Liver (tissue), 9 donors: ENCODE results near the gene FARP1. TPM values are rescaled to one million over a fixed set of nuclear protein-coding genes. Genes with fewer than 3 reads are reported as not detected.

ENCODE experiments used
- DNase-seq: peaks from one replicate; pipeline ENCODE4 v3.0.0-alpha.2; 2017; ENCODE audit warnings: low spot score
- H3K27ac ChIP-seq, 2 donors: one replicate each; pipeline ENCODE4 v1.7.0; 2013; ENCODE audit warnings: inconsistent platforms in 2 of 2, low read length in 2 of 2, control low read depth in 1 of 2, low read depth in 1 of 2, mild to moderate bottlenecking in 1 of 2
- H3K27me3 ChIP-seq, 4 donors: one replicate each; pipeline versions ENCODE4 v1.6.1 to v1.7.0; 2013; ENCODE audit warnings: low read length in 3 of 4, inconsistent platforms in 1 of 4, mild to moderate bottlenecking in 1 of 4, moderate library complexity in 1 of 4; ENCODE audit not compliant: control insufficient read depth in 4 of 4, insufficient read depth in 4 of 4
- H3K36me3 ChIP-seq, 4 donors: one replicate each; pipeline versions ENCODE4 v1.6.1 to v1.7.0; 2013; ENCODE audit warnings: low read length in 3 of 4, mild to moderate bottlenecking in 3 of 4, low read depth in 1 of 4, moderate library complexity in 1 of 4; ENCODE audit not compliant: control insufficient read depth in 4 of 4, insufficient read depth in 3 of 4
- H3K4me1 ChIP-seq, 4 donors: one replicate each; pipeline versions ENCODE4 v1.6.1 to v1.7.0; 2013; ENCODE audit warnings: low read length in 3 of 4, mild to moderate bottlenecking in 3 of 4, moderate library complexity in 1 of 4; ENCODE audit not compliant: control insufficient read depth in 4 of 4, insufficient read depth in 4 of 4
- H3K4me3 ChIP-seq, 3 donors: one replicate each; pipeline versions ENCODE4 v1.6.1 to v1.7.0; 2013; ENCODE audit warnings: low read length in 3 of 3, control low read depth in 1 of 3, low read depth in 1 of 3, mild to moderate bottlenecking in 1 of 3
- H3K9ac ChIP-seq, 2 donors: one replicate each; pipeline ENCODE4 v1.7.0; 2013; ENCODE audit warnings: low read length in 2 of 2, mild to moderate bottlenecking in 2 of 2, moderate library complexity in 2 of 2, control low read depth in 1 of 2, low read depth in 1 of 2
- H3K9me3 ChIP-seq, 4 donors: one replicate each; pipeline versions ENCODE4 v1.6.1 to v1.7.0; 2013; ENCODE audit warnings: low read length in 3 of 4; ENCODE audit not compliant: control insufficient read depth in 4 of 4
- EGR1 ChIP-seq, 2 donors: IDR thresholded peaks; 2 replicates each; pipeline ENCODE4 v1.6.1; 2016 to 2018; ENCODE audit warnings: antibody characterized with exemption in 2 of 2, low read depth in 2 of 2
- FOXA1 ChIP-seq: IDR thresholded peaks from 2 replicates; pipeline ENCODE4 v1.6.1; 2016; ENCODE audit warnings: antibody characterized with exemption
- FOXA2 ChIP-seq: IDR thresholded peaks from 2 replicates; pipeline ENCODE4 v1.6.1; 2016; ENCODE audit warnings: antibody characterized with exemption
- GABPA ChIP-seq, 2 donors: IDR thresholded peaks in 1 of 2; conservative IDR thresholded peaks in 1 of 2; 2 replicates each; pipeline ENCODE4 v1.6.1; 2016; ENCODE audit warnings: antibody characterized with exemption in 2 of 2, mild to moderate bottlenecking in 1 of 2, moderate library complexity in 1 of 2
- HNF4A ChIP-seq, 2 donors: conservative IDR thresholded peaks; 2 replicates each; pipeline ENCODE4 v1.6.1; 2016; ENCODE audit warnings: antibody characterized with exemption in 2 of 2, mild to moderate bottlenecking in 2 of 2
- HNF4G ChIP-seq: IDR thresholded peaks from 2 replicates; pipeline ENCODE4 v1.6.1; 2016; ENCODE audit warnings: antibody characterized with exemption
- JUND ChIP-seq, 2 donors: IDR thresholded peaks; 2 replicates each; pipeline ENCODE4 v1.6.1; 2016; ENCODE audit warnings: antibody characterized with exemption in 2 of 2
- NR2F2 ChIP-seq: IDR thresholded peaks from 2 replicates; pipeline ENCODE4 v1.6.1; 2016; ENCODE audit warnings: antibody characterized with exemption
- RAD21 ChIP-seq, 2 donors: IDR thresholded peaks; 2 replicates each; pipeline ENCODE4 v1.6.1; 2016; ENCODE audit warnings: antibody characterized with exemption in 2 of 2, mild to moderate bottlenecking in 2 of 2
- REST ChIP-seq: IDR thresholded peaks from 2 replicates; pipeline ENCODE4 v1.6.1; 2016; ENCODE audit warnings: antibody characterized with exemption, mild to moderate bottlenecking
- RXRA ChIP-seq, 2 donors: IDR thresholded peaks; 2 replicates each; pipeline ENCODE4 v1.6.1; 2017 to 2018; ENCODE audit warnings: antibody characterized with exemption in 2 of 2, mild to moderate bottlenecking in 1 of 2
- SP1 ChIP-seq: IDR thresholded peaks from 2 replicates; pipeline ENCODE4 v1.6.1; 2018; ENCODE audit warnings: antibody characterized with exemption, mild to moderate bottlenecking
- TAF1 ChIP-seq: conservative IDR thresholded peaks from 2 replicates; pipeline ENCODE4 v1.6.1; 2016; ENCODE audit warnings: antibody characterized with exemption, mild to moderate bottlenecking
- YY1 ChIP-seq: IDR thresholded peaks from 2 replicates; pipeline ENCODE4 v1.6.1; 2016; ENCODE audit warnings: antibody characterized with exemption, mild to moderate bottlenecking
- WGBS: extraction: QIAGEN DNeasy Blood & Tissue Kit; methylation state at CpG from one replicate; pipeline ENCODE4 v1.1.7; 2013; 5-methylcytosine and 5-hydroxymethylcytosine counted together
- polyA plus RNA-seq, 2 donors: library from polyadenylated mRNA; stranded (reverse) in 1 of 2; unstranded in 1 of 2; fragments of 200-250 nt in 1 of 2; fragments of >200 nt in 1 of 2; fragmentation: Nextera tagmentation in 1 of 2; extraction: Ambion mirVana in 1 of 2; gene quantifications; one replicate each; pipeline versions ENCODE4 v1.2.1 to v1.2.3, GENCODE V29; 2013 to 2015
- total RNA-seq, 2 donors: library from RNA; depleted of rRNA; stranded (reverse); fragments of >200 nt; gene quantifications; one replicate each; pipeline ENCODE4 v1.2.3, GENCODE V29; 2014
- TF ChIP-seq, protein P1 (sequence below): IDR thresholded peaks from 2 replicates; pipeline ENCODE4 v1.6.1; 2016; ENCODE audit warnings: antibody characterized with exemption
- TF ChIP-seq, protein P2 (sequence below): IDR thresholded peaks from 2 replicates; pipeline ENCODE4 v1.6.1; 2016; ENCODE audit warnings: antibody characterized with exemption
- TF ChIP-seq, protein P3 (sequence below): IDR thresholded peaks from 2 replicates; pipeline ENCODE4 v1.6.1; 2016; ENCODE audit warnings: antibody characterized with exemption
- TF ChIP-seq, protein P4 (sequence below): fragments of 150-350 bp; IDR thresholded peaks from 2 replicates; pipeline ENCODE4 v1.5.1; 2017; ENCODE audit warnings: improper control_type of control experiment, low read depth, low read length; ENCODE audit not compliant: missing input control
- donor health status: healthy.
- donor health status: healthy.
- donor health status: healthy.
- donor health status: healthy.
- donor health status: healthy.

The FARP1 gene
- total and polyA plus RNA-seq, 4 donors, result 28.4 to 62.6 (median 39.8) TPM

DNA sequence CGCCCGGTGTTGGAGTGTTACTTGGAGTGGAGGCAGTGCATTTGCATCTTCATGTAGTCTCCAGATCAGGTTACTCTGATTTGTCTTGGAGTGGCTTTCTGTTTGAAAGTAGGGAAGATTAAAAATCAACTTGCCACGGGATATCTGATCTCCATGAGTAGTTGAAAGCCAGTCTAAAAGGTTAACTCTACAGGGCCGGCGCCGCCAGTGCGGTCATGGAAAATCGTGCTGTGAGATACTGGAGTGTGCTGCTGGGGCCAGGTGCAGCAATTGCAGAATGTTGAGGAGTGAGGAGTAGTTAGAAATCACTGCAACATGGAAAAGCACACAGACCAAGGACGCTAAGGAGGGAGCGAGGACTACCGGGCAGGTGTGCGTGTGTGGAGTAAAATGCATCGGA lies 259.0 kb downstream of the FARP1 start:
- no peak overlapping the region for H3K9ac ChIP-seq
- peaks cover 0 to 12% (median 6%) of the 10 kb centered on the region in 4 donors for H3K4me1 ChIP-seq
- H3K27me3 ChIP-seq, result no peaks in the 10 kb centered on the region
- TF ChIP-seq RXRA (IDR thresholded peaks at IDR 0.05) (no peak), EGR1 (IDR thresholded peaks at IDR 0.05; ENCODE audit: low read depth in 2 of 2) (no peak), RAD21 (IDR thresholded peaks at IDR 0.05) (no peak), GABPA (IDR thresholded peaks at IDR 0.05 in 1 of 2, conservative IDR thresholded peaks at IDR 0.05 in 1 of 2) (no peak), SP1 (no peak), HNF4G (no peak), YY1 (no peak), JUND (IDR thresholded peaks at IDR 0.05) (no peak), FOXA1 (no peak), REST (no peak)
- TF ChIP-seq, protein P1, sequence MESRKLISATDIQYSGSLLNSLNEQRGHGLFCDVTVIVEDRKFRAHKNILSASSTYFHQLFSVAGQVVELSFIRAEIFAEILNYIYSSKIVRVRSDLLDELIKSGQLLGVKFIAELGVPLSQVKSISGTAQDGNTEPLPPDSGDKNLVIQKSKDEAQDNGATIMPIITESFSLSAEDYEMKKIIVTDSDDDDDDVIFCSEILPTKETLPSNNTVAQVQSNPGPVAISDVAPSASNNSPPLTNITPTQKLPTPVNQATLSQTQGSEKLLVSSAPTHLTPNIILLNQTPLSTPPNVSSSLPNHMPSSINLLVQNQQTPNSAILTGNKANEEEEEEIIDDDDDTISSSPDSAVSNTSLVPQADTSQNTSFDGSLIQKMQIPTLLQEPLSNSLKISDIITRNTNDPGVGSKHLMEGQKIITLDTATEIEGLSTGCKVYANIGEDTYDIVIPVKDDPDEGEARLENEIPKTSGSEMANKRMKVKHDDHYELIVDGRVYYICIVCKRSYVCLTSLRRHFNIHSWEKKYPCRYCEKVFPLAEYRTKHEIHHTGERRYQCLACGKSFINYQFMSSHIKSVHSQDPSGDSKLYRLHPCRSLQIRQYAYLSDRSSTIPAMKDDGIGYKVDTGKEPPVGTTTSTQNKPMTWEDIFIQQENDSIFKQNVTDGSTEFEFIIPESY, result no peak
- TF ChIP-seq, protein P2, sequence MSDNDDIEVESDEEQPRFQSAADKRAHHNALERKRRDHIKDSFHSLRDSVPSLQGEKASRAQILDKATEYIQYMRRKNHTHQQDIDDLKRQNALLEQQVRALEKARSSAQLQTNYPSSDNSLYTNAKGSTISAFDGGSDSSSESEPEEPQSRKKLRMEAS, result no peak
- TF ChIP-seq, protein P3, sequence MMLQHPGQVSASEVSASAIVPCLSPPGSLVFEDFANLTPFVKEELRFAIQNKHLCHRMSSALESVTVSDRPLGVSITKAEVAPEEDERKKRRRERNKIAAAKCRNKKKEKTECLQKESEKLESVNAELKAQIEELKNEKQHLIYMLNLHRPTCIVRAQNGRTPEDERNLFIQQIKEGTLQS, result no peak
- H3K36me3 ChIP-seq, result peaks cover 0 to 17% (median 8%) of the 10 kb centered on the region in 4 donors
- DNase-seq, result no peak
- H3K27ac ChIP-seq, result no peak overlapping the region
- WGBS, result 94% methylated on average over 13 of the region's 13 CpGs
- H3K9me3 ChIP-seq, result no peaks in the 10 kb centered on the region
- no peak overlapping the region for H3K4me3 ChIP-seq

GRCh38 chr13:98403076-98403475 lies 260.2 kb downstream of the FARP1 start:
- no peak overlapping the region for H3K9ac ChIP-seq
- WGBS, result 82% methylated on average over 2 of the region's 2 CpGs
- H3K27ac ChIP-seq, result no peak overlapping the region
- TF ChIP-seq, protein P4, sequence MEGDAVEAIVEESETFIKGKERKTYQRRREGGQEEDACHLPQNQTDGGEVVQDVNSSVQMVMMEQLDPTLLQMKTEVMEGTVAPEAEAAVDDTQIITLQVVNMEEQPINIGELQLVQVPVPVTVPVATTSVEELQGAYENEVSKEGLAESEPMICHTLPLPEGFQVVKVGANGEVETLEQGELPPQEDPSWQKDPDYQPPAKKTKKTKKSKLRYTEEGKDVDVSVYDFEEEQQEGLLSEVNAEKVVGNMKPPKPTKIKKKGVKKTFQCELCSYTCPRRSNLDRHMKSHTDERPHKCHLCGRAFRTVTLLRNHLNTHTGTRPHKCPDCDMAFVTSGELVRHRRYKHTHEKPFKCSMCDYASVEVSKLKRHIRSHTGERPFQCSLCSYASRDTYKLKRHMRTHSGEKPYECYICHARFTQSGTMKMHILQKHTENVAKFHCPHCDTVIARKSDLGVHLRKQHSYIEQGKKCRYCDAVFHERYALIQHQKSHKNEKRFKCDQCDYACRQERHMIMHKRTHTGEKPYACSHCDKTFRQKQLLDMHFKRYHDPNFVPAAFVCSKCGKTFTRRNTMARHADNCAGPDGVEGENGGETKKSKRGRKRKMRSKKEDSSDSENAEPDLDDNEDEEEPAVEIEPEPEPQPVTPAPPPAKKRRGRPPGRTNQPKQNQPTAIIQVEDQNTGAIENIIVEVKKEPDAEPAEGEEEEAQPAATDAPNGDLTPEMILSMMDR, result no peak
- no peak for TF ChIP-seq NR2F2
- TF ChIP-seq HNF4A (conservative IDR thresholded peaks at IDR 0.05), result peak; percentile 82 to 84
- TF ChIP-seq GABPA (IDR thresholded peaks at IDR 0.05 in 1 of 2, conservative IDR thresholded peaks at IDR 0.05 in 1 of 2), result no peak
- peak in 1 of 2 donors; percentile 6 for TF ChIP-seq RXRA (IDR thresholded peaks at IDR 0.05)
- TF ChIP-seq, protein P3, result no peak
- no peak for TF ChIP-seq EGR1 (IDR thresholded peaks at IDR 0.05; ENCODE audit: low read depth in 2 of 2)
- TF ChIP-seq FOXA1, result no peak
- no peak for TF ChIP-seq TAF1
- TF ChIP-seq, protein P2, result no peak
- no peak for TF ChIP-seq FOXA2
- TF ChIP-seq YY1, result no peak
- no peak for TF ChIP-seq RAD21 (IDR thresholded peaks at IDR 0.05)
- no peak for TF ChIP-seq REST
- no peak for TF ChIP-seq JUND (IDR thresholded peaks at IDR 0.05)
- TF ChIP-seq HNF4G, result peak; percentile 60

More at GRCh38 chr13:98403076-98403475, 260.2 kb downstream of the FARP1 start:
- no peak overlapping the region for H3K4me3 ChIP-seq
- H3K9me3 ChIP-seq, result no peaks in the 10 kb centered on the region
- no peak for DNase-seq
- H3K36me3 ChIP-seq, result peaks cover 0 to 14% (median 8%) of the 10 kb centered on the region in 4 donors
- H3K4me1 ChIP-seq, result peaks cover 0 to 12% (median 6%) of the 10 kb centered on the region in 4 donors
- no peaks in the 10 kb centered on the region for H3K27me3 ChIP-seq
